DOHH2 (cell line): ENCODE results near the gene KEL.
A peak's percentile ranks its signal among the peaks of the same experiment; 100 is the strongest.

Experiments used
- H3F3A ChIP-seq: fragments of 200-600 bp; sonication (generic), shearing (Covaris generic); 2 replicates; pipeline ENCODE4 v1.6.0; 2016; ENCODE audit warnings: antibody characterized with exemption, mild to moderate bottlenecking; ENCODE audit not compliant: control insufficient read depth, insufficient read depth
- H3K27ac ChIP-seq: fragments of 200-600 bp; sonication (generic); 2 replicates; pipeline ENCODE4 v1.5.1; 2014; ENCODE audit warnings: low read depth, mild to moderate bottlenecking, low read length, moderate library complexity
- H3K27me3 ChIP-seq: fragments of 200-600 bp; sonication (generic); 2 replicates; pipeline ENCODE4 v1.6.1; 2014; ENCODE audit warnings: mild to moderate bottlenecking, low read length, mixed read lengths; ENCODE audit not compliant: control insufficient read depth
- H3K36me3 ChIP-seq: fragments of 200-600 bp; sonication (generic); 2 replicates; pipeline ENCODE4 v1.6.1; 2014; ENCODE audit warnings: mild to moderate bottlenecking, low read length, moderate library complexity, mixed read lengths; ENCODE audit not compliant: control insufficient read depth
- H3K4me1 ChIP-seq: fragments of 200-600 bp; sonication (generic); 2 replicates; pipeline ENCODE4 v1.6.1; 2014; ENCODE audit warnings: mild to moderate bottlenecking, low read length, mixed read lengths; ENCODE audit not compliant: control insufficient read depth
- H3K4me2 ChIP-seq: fragments of 200-600 bp; sonication (generic); 2 replicates; pipeline ENCODE4 v1.6.0; 2014; ENCODE audit warnings: mild to moderate bottlenecking, low read length, moderate library complexity
- H3K4me3 ChIP-seq: fragments of 200-600 bp; sonication (generic); 2 replicates; pipeline ENCODE4 v1.5.1; 2014; ENCODE audit warnings: mild to moderate bottlenecking, low read length, mixed read lengths
- H3K79me2 ChIP-seq: fragments of 200-600 bp; sonication (generic); 2 replicates; pipeline ENCODE4 v1.6.1; 2014; ENCODE audit warnings: mild to moderate bottlenecking, low read length, mixed read lengths; ENCODE audit not compliant: control insufficient read depth
- H3K9me2 ChIP-seq: fragments of 200-600 bp; sonication (generic); replicated peaks from 2 replicates; pipeline ENCODE4 v1.6.1; 2014; ENCODE audit warnings: mild to moderate bottlenecking, low read length, mixed read lengths; ENCODE audit not compliant: control insufficient read depth
- H3K9me3 ChIP-seq: fragments of 200-600 bp; sonication (generic); 2 replicates; pipeline ENCODE4 v1.6.1; 2014; ENCODE audit warnings: antibody characterized with exemption, low read length, mixed read lengths; ENCODE audit not compliant: control insufficient read depth, insufficient read depth
- H4K20me1 ChIP-seq: fragments of 200-600 bp; sonication (generic); 2 replicates; pipeline ENCODE4 v1.6.0; 2014; ENCODE audit warnings: low read depth, mild to moderate bottlenecking, antibody characterized with exemption, low read length, moderate library complexity; ENCODE audit not compliant: control insufficient read depth, insufficient read depth
- CTCF ChIP-seq: fragments of 200-600 bp; sonication (generic); IDR thresholded peaks from one replicate; pipeline ENCODE4 v1.5.1; 2014; ENCODE audit warnings: antibody characterized with exemption, mild to moderate bottlenecking, low read depth, low read length; ENCODE audit not compliant: poor library complexity, severe bottlenecking
- EZH2phosphoT487 ChIP-seq: fragments of 200-600 bp; sonication (generic); IDR thresholded peaks from 2 replicates; pipeline ENCODE4 v1.6.1; 2017; ENCODE audit warnings: borderline replicate concordance, mild to moderate bottlenecking, antibody characterized with exemption, low read length, moderate library complexity, mixed read lengths

Gene KEL

DNA sequence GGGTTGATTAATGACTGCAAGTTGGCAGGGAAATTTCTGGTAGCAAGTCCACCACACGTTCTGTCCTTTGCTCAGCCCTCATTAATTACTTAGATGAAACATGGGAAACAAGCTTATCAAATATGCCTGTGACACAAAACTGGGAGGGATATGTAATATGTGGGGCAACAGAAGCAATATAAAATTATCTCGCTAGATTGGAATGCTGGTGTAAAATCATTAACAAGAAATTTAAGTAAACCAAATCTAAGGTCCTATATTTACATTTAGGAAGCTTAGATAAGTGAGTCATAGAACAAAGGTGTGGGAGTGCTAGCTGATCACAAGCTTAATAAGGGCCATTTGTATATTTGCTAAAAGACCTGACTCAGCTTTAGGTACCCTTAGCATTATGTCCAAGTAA, 52.1 kb downstream of the KEL start:
- Histone ChIP-seq H3K9me3 (no peaks in the 10 kb centered on the region), H3K79me2 (no peaks in the 10 kb centered on the region), H3K4me3 (no peak overlapping the region), H3K36me3 (no peaks in the 10 kb centered on the region), H3K4me2 (no peak overlapping the region), H4K20me1 (no peaks in the 10 kb centered on the region), H3K27ac (no peak overlapping the region), H3K4me1 (no peaks in the 10 kb centered on the region), H3K9me2 (no peaks in the 10 kb centered on the region), H3F3A (no peaks in the 10 kb centered on the region), H3K27me3 (peaks cover 41% of the 10 kb centered on the region)
- no peak for TF ChIP-seq EZH2phosphoT487
- TF ChIP-seq CTCF, result no peak

DNA sequence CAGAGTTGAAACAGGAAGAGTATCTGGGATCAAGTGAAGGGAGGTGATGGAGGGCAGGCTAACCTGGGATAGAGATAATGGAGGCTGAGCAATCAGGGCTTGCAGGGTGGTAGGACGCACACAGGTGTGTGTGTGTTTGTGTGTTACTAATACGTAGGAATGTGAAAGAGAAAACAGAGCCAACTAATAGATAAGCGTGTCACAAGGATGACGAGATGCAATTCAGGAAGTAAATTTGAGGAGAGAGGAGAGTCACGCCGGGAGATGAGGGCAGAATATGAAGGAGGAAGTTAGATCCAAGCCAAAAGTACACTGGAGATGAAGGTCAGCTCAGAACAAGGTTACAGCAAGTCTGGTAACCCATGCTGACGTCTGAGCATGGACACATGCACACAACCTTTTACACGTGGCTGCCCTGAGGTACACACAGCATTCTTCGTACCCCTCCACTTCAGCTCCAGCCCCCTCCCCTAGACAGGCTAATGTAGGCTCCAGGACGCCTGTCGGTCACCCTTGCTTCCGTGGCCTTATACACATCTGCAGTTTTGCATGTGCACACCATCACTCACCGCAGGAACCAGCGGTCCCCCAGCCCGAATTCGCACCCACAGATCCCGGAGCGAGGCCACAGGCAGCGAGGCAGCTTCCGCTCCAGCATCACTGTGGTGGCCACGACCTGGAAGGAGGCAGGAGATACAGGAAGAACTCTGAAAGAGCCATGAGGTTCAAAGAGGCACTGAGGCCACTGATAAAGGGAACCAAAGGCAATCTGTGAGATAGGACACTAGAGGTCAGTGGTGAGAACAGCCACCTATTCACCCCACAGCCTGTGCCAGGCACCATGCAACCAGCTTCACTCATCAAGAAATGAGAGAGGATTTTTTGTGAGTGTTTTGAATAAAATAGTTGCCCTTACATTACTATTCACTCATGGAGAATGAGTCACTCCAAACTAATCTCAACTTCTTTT, 53.0 kb downstream of the KEL start:
- Histone ChIP-seq H3K27ac (no peak overlapping the region), H3K4me2 (no peak overlapping the region), H3K4me3 (no peak overlapping the region), H3K27me3 (peaks cover 42% of the 10 kb centered on the region), H3K79me2 (no peaks in the 10 kb centered on the region), H3K4me1 (no peaks in the 10 kb centered on the region), H3K36me3 (no peaks in the 10 kb centered on the region), H3F3A (no peaks in the 10 kb centered on the region), H3K9me2 (no peaks in the 10 kb centered on the region), H3K9me3 (peaks cover 5% of the 10 kb centered on the region), H4K20me1 (no peaks in the 10 kb centered on the region)
- TF ChIP-seq EZH2phosphoT487 (no peak), CTCF (peak; percentile 67)

GRCh38 chr7:142908290-142908689, 53.9 kb downstream of the KEL start:
- Histone ChIP-seq H3K27ac (no peak overlapping the region), H3K36me3 (no peaks in the 10 kb centered on the region), H3K4me1 (no peaks in the 10 kb centered on the region), H3K4me3 (no peak overlapping the region), H3K79me2 (no peaks in the 10 kb centered on the region), H3K4me2 (no peak overlapping the region), H4K20me1 (no peaks in the 10 kb centered on the region), H3F3A (no peaks in the 10 kb centered on the region), H3K27me3 (peaks cover 34% of the 10 kb centered on the region), H3K9me2 (no peaks in the 10 kb centered on the region), H3K9me3 (peaks cover 5% of the 10 kb centered on the region)
- TF ChIP-seq CTCF (no peak), EZH2phosphoT487 (no peak)
